HL-60 (cell line): ENCODE data around the gene TENM4.

ENCODE experiments used
- GABPA ChIP-seq: IDR thresholded peaks from 2 replicates; pipeline ENCODE4 v1.6.1; 2012; ENCODE audit warnings: low read depth
- POLR2AphosphoS5 ChIP-seq: IDR thresholded peaks from 2 replicates; pipeline ENCODE4 v1.6.1; 2012; ENCODE audit warnings: low read depth
- TF ChIP-seq, protein P1 (sequence below): IDR thresholded peaks from one replicate; pipeline ENCODE4 v1.5.1; 2011; ENCODE audit warnings: low read length, control low read depth, inconsistent platforms; ENCODE audit not compliant: insufficient read depth

DNA sequence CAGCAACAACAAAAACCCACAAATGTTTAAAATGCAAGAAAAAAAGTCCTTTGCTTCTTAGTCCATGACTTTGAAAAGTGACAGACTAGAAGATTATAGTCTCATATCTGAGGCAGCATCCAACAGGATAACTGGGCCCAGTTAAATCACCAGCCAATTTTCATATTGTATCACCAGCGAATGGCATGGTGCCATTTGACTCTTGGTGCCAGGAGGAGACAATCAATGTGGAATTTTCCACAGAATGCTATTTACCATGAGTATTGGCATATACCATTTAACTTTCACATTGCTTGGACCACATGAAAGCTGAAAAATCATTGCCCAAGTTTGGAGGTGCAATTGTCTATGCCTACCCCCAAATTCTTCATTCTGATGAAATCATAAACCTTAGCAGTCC is 255.5 kb downstream of the TENM4 start:
- TF ChIP-seq, protein P1, sequence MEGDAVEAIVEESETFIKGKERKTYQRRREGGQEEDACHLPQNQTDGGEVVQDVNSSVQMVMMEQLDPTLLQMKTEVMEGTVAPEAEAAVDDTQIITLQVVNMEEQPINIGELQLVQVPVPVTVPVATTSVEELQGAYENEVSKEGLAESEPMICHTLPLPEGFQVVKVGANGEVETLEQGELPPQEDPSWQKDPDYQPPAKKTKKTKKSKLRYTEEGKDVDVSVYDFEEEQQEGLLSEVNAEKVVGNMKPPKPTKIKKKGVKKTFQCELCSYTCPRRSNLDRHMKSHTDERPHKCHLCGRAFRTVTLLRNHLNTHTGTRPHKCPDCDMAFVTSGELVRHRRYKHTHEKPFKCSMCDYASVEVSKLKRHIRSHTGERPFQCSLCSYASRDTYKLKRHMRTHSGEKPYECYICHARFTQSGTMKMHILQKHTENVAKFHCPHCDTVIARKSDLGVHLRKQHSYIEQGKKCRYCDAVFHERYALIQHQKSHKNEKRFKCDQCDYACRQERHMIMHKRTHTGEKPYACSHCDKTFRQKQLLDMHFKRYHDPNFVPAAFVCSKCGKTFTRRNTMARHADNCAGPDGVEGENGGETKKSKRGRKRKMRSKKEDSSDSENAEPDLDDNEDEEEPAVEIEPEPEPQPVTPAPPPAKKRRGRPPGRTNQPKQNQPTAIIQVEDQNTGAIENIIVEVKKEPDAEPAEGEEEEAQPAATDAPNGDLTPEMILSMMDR: no peak
- TF ChIP-seq GABPA (no peak), POLR2AphosphoS5 (no peak)
